Upper lobe of left lung (tissue), 6 donors: ENCODE results near the gene BORCS6. TPM values are rescaled to one million over a fixed set of nuclear protein-coding genes. Genes with fewer than 3 reads are reported as not detected.

Experiments used
- ATAC-seq, 2 donors: fragments of 200-7000 bp; cut with Tn5 transposase; one replicate each; pipeline ENCODE4 v1.9.1; 2022; ENCODE audit warnings: mild to moderate bottlenecking in 2 of 2, moderate library complexity in 2 of 2; ENCODE audit not compliant: low FRiP score in 2 of 2
- DNase-seq, 2 donors: peaks; one replicate each; pipeline ENCODE4 v3.0.0-alpha.2; 2019 to 2020
- H3K27ac ChIP-seq, 4 donors: fragments of 200-600 bp; sonication (generic); one replicate each; pipeline ENCODE4 v1.5.1; 2016 to 2019
- H3K27me3 ChIP-seq, 4 donors: fragments of 200-600 bp; sonication (generic); one replicate each; pipeline ENCODE4 v1.5.1; 2017 to 2019
- H3K36me3 ChIP-seq, 4 donors: fragments of 200-600 bp; sonication (generic); one replicate each; pipeline ENCODE4 v1.5.1; 2016 to 2019
- H3K4me1 ChIP-seq, 4 donors: fragments of 200-600 bp; sonication (generic); one replicate each; pipeline ENCODE4 v1.5.1; 2018 to 2019
- H3K4me3 ChIP-seq, 4 donors: fragments of 200-600 bp; sonication (generic); one replicate each; pipeline ENCODE4 v1.5.1; 2017 to 2019; ENCODE audit warnings: mild to moderate bottlenecking in 2 of 4, moderate library complexity in 1 of 4
- H3K9me3 ChIP-seq, 4 donors: fragments of 200-600 bp; sonication (generic); one replicate each; pipeline ENCODE4 v1.5.1; 2018 to 2019
- CTCF ChIP-seq, 6 experiments: fragments of 450-650 bp in 4 of 6; fragments of 200-600 bp in 2 of 6; sonication (generic) in 2 of 6; IDR thresholded peaks; one replicate each; pipeline ENCODE4 v1.5.1; 2016 to 2019; ENCODE audit warnings: antibody characterized with exemption in 6 of 6
- EP300 ChIP-seq, 4 donors: sonication (generic); formaldehyde crosslinking; IDR thresholded peaks; one replicate each; pipeline ENCODE4 v1.5.1; 2017; ENCODE audit warnings: antibody characterized with exemption in 4 of 4, control low read depth in 2 of 4
- POLR2A ChIP-seq, 4 donors: fragments of 450-650 bp; IDR thresholded peaks; one replicate each; pipeline ENCODE4 v1.5.1; 2016 to 2017; ENCODE audit warnings: antibody characterized with exemption in 4 of 4, mild to moderate bottlenecking in 2 of 4
- POLR2AphosphoS5 ChIP-seq, 2 donors: sonication (generic); formaldehyde crosslinking; IDR thresholded peaks; one replicate each; pipeline ENCODE4 v1.5.1; 2017; ENCODE audit warnings: antibody characterized with exemption in 2 of 2
- WGBS, 2 donors: methylation state at CpG; one replicate each; pipeline ENCODE4 v1.1.5; 2017 to 2018; 5-methylcytosine and 5-hydroxymethylcytosine counted together
- total RNA-seq, 6 donors: library from RNA; depleted of rRNA in 4 of 6; stranded (reverse); fragments of >200 nt in 4 of 6; gene quantifications; one replicate each; pipeline versions ENCODE4 v1.1.0 to v1.2.1, GENCODE V29; 2016 to 2021
- donor health status: DM: no; HTN: no; CAD: no; lungs with moderate emphysema.
- donor health status: DM: no; HTN: yes; CAD: no; lungs with severe emphysema.

Gene BORCS6
- total RNA-seq, 6 donors from 2014 or later: 7.3 to 12.5 (median 11.1) TPM

DNA sequence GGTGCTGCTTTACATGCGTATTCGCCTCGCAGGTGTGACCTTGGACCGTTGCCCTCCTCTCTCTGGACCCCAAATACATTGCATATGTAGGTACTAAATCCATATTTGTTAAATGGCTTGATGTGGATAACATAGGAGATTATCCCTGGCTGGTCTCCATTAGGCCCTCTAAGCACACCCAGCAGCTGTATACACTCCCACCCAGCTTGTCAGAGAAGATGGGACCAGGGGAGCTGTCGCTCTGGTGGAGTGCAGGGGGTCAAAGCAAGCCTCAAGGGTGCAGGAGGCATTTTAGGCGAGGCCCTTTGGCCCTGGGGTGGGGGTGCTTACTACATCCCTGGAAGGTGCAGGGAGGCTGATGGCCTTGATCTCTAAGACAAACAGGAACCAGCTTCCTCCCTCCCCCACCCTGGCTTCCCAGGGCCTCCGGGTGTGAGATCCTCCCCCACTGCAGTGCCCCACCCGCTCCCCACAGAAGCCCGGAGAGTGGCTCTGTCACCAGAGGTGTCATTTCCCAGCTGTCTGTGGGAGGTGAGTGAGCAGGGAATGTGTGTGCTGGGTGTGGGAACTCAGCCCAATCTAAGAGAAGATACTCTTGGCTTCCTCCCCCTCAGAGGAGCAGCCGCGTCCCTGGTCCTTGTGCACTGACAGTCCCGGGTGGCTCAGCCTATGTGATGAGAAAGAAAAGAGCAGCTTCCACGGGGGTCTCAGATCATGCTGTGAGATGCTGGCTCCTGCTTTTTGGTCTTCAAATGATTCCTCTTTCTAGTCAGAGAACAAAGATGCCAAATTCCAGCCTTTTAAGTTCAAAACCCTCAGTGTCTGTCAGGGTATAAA, 25.8 kb downstream of the BORCS6 start:
- Histone ChIP-seq H3K27ac (peak overlapping the region; percentile 95 to 99 (median 97)), H3K36me3 (peaks cover 4 to 23% (median 8%) of the 10 kb centered on the region in 4 donors), H3K4me1 (peaks cover 35 to 47% (median 40%) of the 10 kb centered on the region in 4 donors), H3K4me3 (peak overlapping the region in 2 of 4 donors; percentile 2 to 95), H3K27me3 (no peaks in the 10 kb centered on the region), H3K9me3 (no peaks in the 10 kb centered on the region)
- TF ChIP-seq POLR2AphosphoS5 (IDR thresholded peaks at IDR 0.05) (peak; percentile 70 to 81), POLR2A (IDR thresholded peaks at IDR 0.05) (no peak), EP300 (IDR thresholded peaks at IDR 0.05) (peak in 1 of 4 donors; percentile 52), CTCF (IDR thresholded peaks at IDR 0.05) (no peak)
- ATAC-seq: peak; percentile 63 to 72
- DNase-seq: peak; percentile 17 to 86
- WGBS, 2 donors: 27 to 43% methylated on average over 6 to 13 of the region's 13 CpGs

- no peaks in the 10 kb centered on the region for H3K27me3 ChIP-seq
- peaks cover 4 to 26% (median 8%) of the 10 kb centered on the region in 4 donors for H3K36me3 ChIP-seq
- peak overlapping the region; percentile 25 to 95 (median 77) for H3K4me3 ChIP-seq
- TF ChIP-seq CTCF (IDR thresholded peaks at IDR 0.05) (no peak), POLR2AphosphoS5 (IDR thresholded peaks at IDR 0.05) (no peak), EP300 (IDR thresholded peaks at IDR 0.05) (no peak)
- WGBS, 2 donors: 7 to 27% methylated on average over 12 to 43 of the region's 55 CpGs
- H3K4me1 ChIP-seq: peaks cover 38 to 51% (median 46%) of the 10 kb centered on the region in 4 donors
- no peaks in the 10 kb centered on the region for H3K9me3 ChIP-seq
- peak overlapping the region; percentile 95 to 99 (median 97) for H3K27ac ChIP-seq
- DNase-seq: peak in 1 of 2 donors; percentile 50
- ATAC-seq: peak; percentile 1 to 38
These were observed 26.7 kb downstream of the BORCS6 start for GRCh38 chr17:8162997-8163977.

DNA sequence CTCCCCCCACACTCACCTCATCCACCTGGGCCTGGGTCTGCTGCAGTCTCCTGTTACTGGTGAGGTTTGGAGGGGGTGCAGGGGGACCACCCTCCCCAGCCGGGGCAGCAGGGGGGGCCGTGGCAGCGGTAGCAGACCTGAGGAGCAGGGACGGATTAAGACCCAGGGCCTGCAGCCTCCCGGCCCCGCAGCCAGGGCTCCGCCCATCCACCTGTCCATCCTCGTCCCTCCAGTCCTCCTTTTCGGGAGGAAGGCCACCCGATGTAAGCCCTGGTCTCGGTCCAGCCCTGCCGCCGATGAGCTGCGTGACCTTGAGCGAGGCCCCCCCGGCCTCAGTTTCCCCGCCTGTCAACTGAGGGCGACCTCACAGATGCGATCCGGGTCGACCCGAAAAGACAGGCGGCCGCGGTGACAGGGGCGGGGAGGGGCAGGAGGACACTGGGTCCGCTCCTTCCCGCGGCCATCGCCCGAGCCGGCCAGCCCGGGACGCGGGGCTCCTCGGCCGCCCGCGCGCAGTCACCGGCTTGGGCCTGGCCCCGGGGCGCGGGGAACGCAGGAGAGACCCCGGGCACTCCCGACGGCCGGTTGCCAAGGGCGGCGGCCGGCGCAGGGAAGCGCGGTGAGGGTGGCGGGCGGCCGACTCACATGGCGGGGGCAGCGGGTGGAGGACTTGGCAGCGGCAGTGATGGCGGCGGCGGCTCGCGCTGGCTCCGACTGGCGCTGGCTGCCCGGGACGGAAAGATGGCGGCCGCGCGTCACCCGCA, 27.6 kb downstream of the BORCS6 start, which contains the start of gene VAMP2:
VAMP2 (minus strand) TSS at position 716 of the 764 bp plus-strand sequence; CDS start at position 647, 69 bp downstream.
- DNase-seq (peak; percentile 79 to 98), ATAC-seq (peak; percentile 9 to 86)
- WGBS, 2 donors: 0% methylated on average over 10 to 75 of the region's 75 CpGs
- Histone ChIP-seq H3K27me3 (no peaks in the 10 kb centered on the region), H3K36me3 (peaks cover 4 to 31% (median 8%) of the 10 kb centered on the region in 4 donors), H3K9me3 (no peaks in the 10 kb centered on the region), H3K27ac (peak within 1 kb of the TSS; percentile 95 to 99 (median 97)), H3K4me1 (peaks cover 38 to 60% (median 48%) of the 10 kb centered on the region in 4 donors), H3K4me3 (peak within 1 kb of the TSS; percentile 63 to 95 (median 92))
- TF ChIP-seq CTCF (IDR thresholded peaks at IDR 0.05): peak in 4 of 6 experiments; percentile 4 to 39 (median 26)
- TF ChIP-seq POLR2A (IDR thresholded peaks at IDR 0.05): peak in 3 of 4 donors; percentile 57 to 95 (median 70)
- peak; percentile 91 to 94 for TF ChIP-seq POLR2AphosphoS5 (IDR thresholded peaks at IDR 0.05)
- peak in 1 of 4 donors; percentile 32 for TF ChIP-seq EP300 (IDR thresholded peaks at IDR 0.05)
